Measurements from ENCODE around the gene ITPR2. TPM values are rescaled to one million over a fixed set of nuclear protein-coding genes. Genes with fewer than 3 reads are reported as not detected.

Gene ITPR2
- total and polyA plus RNA-seq, 2 of the 13 experiments (the other 11 are each of a cell fraction or from before 2014, with no cell fraction given): 31.9 to 81.9 TPM

DNA sequence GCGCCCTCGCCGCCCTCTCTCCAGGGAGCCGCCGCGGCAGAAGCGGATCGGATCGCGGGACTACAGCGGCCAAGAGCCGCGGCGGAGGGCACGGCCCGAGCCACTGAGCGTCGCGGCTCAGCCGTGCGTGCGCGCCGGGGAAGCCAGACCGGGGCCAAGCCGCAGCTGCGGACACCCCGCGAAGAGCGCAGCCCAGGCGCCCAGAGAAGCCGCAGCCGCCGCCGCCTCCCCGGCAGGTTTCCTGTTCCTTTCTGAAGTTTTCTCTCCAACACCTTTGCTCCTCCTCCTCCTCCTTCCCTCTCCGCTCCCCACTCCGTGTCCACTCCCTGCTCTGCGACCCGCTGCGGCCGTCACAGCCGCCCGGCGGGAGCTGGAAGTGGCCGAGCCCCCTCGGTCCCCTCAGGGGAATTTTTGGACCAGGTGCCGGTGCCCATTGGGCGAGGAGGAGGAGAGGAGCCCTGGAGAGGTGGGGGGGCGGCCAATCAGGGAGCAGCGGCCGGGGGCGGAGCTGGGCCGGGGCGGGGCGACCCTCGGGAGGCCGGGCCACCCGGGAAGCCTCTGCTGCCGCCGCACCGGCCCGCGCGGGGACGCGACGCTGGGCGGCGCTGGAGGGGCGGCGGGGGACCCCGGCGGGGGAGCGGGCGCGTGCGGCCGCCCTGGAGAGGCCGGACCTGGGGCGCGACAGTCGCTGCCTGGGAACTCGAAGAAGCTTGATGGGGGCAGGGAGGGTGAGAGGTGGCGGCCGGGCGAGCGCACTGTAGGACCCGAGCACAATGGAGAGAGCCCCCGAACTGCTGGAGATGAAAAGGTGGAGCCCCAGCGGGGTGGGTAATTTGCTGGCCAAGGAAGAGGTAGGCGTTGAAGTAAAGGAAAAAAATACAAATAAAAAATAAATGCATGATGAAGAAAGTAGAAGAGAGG is at the start of gene ITPR2 (continued):
- TF ChIP-seq ZNF263 (CRISPR knock-in tag; IDR thresholded peaks at IDR 0.05) (peak; percentile 38), ZNF253 (CRISPR knock-in tag; IDR thresholded peaks at IDR 0.05; ENCODE audit: borderline replicate concordance) (no peak), MED13 (CRISPR knock-in tag; IDR thresholded peaks at IDR 0.05) (no peak), KAT8 (CRISPR knock-in tag; IDR thresholded peaks at IDR 0.05) (no peak; the same call in 1 of the 2 replicates), RFX3 (CRISPR knock-in tag; IDR thresholded peaks at IDR 0.05) (no peak), ZNF614 (CRISPR knock-in tag; IDR thresholded peaks at IDR 0.05; ENCODE audit: borderline replicate concordance) (no peak), ZSCAN12 (CRISPR knock-in tag; IDR thresholded peaks at IDR 0.05) (no peak), FOXO1 (CRISPR knock-in tag; IDR thresholded peaks at IDR 0.05) (no peak), ZNF451 (CRISPR knock-in tag; IDR thresholded peaks at IDR 0.05) (no peak), ERF (CRISPR knock-in tag; IDR thresholded peaks at IDR 0.05) (peak; percentile 46; the same call in 1 of the 2 replicates)
- TF ChIP-seq, protein P1, sequence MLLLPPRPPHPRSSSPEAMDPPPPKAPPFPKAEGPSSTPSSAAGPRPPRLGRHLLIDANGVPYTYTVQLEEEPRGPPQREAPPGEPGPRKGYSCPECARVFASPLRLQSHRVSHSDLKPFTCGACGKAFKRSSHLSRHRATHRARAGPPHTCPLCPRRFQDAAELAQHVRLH (CRISPR knock-in tag; IDR thresholded peaks at IDR 0.05; ENCODE audit: borderline replicate concordance, low read depth): peak; percentile 66; the same call in 1 of the 2 replicates
- TF ChIP-seq, protein P2, sequence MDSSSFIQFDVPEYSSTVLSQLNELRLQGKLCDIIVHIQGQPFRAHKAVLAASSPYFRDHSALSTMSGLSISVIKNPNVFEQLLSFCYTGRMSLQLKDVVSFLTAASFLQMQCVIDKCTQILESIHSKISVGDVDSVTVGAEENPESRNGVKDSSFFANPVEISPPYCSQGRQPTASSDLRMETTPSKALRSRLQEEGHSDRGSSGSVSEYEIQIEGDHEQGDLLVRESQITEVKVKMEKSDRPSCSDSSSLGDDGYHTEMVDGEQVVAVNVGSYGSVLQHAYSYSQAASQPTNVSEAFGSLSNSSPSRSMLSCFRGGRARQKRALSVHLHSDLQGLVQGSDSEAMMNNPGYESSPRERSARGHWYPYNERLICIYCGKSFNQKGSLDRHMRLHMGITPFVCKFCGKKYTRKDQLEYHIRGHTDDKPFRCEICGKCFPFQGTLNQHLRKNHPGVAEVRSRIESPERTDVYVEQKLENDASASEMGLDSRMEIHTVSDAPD (CRISPR knock-in tag; IDR thresholded peaks at IDR 0.05): no peak
- TF ChIP-seq, protein P3, sequence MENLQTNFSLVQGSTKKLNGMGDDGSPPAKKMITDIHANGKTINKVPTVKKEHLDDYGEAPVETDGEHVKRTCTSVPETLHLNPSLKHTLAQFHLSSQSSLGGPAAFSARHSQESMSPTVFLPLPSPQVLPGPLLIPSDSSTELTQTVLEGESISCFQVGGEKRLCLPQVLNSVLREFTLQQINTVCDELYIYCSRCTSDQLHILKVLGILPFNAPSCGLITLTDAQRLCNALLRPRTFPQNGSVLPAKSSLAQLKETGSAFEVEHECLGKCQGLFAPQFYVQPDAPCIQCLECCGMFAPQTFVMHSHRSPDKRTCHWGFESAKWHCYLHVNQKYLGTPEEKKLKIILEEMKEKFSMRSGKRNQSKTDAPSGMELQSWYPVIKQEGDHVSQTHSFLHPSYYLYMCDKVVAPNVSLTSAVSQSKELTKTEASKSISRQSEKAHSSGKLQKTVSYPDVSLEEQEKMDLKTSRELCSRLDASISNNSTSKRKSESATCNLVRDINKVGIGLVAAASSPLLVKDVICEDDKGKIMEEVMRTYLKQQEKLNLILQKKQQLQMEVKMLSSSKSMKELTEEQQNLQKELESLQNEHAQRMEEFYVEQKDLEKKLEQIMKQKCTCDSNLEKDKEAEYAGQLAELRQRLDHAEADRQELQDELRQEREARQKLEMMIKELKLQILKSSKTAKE (CRISPR knock-in tag; IDR thresholded peaks at IDR 0.05; ENCODE audit: borderline replicate concordance): no peak
- TF ChIP-seq, protein P4, sequence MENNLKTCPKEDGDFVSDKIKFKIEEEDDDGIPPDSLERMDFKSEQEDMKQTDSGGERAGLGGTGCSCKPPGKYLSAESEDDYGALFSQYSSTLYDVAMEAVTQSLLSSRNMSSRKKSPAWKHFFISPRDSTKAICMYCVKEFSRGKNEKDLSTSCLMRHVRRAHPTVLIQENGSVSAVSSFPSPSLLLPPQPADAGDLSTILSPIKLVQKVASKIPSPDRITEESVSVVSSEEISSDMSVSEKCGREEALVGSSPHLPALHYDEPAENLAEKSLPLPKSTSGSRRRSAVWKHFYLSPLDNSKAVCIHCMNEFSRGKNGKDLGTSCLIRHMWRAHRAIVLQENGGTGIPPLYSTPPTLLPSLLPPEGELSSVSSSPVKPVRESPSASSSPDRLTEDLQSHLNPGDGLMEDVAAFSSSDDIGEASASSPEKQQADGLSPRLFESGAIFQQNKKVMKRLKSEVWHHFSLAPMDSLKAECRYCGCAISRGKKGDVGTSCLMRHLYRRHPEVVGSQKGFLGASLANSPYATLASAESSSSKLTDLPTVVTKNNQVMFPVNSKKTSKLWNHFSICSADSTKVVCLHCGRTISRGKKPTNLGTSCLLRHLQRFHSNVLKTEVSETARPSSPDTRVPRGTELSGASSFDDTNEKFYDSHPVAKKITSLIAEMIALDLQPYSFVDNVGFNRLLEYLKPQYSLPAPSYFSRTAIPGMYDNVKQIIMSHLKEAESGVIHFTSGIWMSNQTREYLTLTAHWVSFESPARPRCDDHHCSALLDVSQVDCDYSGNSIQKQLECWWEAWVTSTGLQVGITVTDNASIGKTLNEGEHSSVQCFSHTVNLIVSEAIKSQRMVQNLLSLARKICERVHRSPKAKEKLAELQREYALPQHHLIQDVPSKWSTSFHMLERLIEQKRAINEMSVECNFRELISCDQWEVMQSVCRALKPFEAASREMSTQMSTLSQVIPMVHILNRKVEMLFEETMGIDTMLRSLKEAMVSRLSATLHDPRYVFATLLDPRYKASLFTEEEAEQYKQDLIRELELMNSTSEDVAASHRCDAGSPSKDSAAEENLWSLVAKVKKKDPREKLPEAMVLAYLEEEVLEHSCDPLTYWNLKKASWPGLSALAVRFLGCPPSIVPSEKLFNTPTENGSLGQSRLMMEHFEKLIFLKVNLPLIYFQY (CRISPR knock-in tag; IDR thresholded peaks at IDR 0.05; ENCODE audit: borderline replicate concordance): no peak
- TF ChIP-seq, protein P5, sequence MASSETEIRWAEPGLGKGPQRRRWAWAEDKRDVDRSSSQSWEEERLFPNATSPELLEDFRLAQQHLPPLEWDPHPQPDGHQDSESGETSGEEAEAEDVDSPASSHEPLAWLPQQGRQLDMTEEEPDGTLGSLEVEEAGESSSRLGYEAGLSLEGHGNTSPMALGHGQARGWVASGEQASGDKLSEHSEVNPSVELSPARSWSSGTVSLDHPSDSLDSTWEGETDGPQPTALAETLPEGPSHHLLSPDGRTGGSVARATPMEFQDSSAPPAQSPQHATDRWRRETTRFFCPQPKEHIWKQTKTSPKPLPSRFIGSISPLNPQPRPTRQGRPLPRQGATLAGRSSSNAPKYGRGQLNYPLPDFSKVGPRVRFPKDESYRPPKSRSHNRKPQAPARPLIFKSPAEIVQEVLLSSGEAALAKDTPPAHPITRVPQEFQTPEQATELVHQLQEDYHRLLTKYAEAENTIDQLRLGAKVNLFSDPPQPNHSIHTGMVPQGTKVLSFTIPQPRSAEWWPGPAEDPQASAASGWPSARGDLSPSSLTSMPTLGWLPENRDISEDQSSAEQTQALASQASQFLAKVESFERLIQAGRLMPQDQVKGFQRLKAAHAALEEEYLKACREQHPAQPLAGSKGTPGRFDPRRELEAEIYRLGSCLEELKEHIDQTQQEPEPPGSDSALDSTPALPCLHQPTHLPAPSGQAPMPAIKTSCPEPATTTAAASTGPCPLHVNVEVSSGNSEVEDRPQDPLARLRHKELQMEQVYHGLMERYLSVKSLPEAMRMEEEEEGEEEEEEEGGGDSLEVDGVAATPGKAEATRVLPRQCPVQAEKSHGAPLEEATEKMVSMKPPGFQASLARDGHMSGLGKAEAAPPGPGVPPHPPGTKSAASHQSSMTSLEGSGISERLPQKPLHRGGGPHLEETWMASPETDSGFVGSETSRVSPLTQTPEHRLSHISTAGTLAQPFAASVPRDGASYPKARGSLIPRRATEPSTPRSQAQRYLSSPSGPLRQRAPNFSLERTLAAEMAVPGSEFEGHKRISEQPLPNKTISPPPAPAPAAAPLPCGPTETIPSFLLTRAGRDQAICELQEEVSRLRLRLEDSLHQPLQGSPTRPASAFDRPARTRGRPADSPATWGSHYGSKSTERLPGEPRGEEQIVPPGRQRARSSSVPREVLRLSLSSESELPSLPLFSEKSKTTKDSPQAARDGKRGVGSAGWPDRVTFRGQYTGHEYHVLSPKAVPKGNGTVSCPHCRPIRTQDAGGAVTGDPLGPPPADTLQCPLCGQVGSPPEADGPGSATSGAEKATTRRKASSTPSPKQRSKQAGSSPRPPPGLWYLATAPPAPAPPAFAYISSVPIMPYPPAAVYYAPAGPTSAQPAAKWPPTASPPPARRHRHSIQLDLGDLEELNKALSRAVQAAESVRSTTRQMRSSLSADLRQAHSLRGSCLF (CRISPR knock-in tag; IDR thresholded peaks at IDR 0.05; ENCODE audit: borderline replicate concordance): no peak
